Testis (tissue), 3 donors: ENCODE results near the gene ZSCAN23. TPM values are rescaled to one million over a fixed set of nuclear protein-coding genes. Genes with fewer than 3 reads are reported as not detected.
"Not testable (repeated sequence)": the region's sequence is repeated elsewhere in the genome, so short reads cannot be mapped to it uniquely, and the experiment has no call there.

Experiments used
- DNase-seq: peaks from one replicate; pipeline ENCODE4 v3.0.0-alpha.2; 2019
- H3K27ac ChIP-seq, 2 donors: fragments of 200-600 bp; sonication (generic); one replicate each; pipeline ENCODE4 v1.5.1; 2019
- H3K27me3 ChIP-seq: fragments of 200-600 bp; sonication (generic); one replicate; pipeline ENCODE4 v1.5.1; 2019
- H3K36me3 ChIP-seq: fragments of 200-600 bp; sonication (generic); one replicate; pipeline ENCODE4 v1.5.1; 2017; ENCODE audit warnings: low read depth; ENCODE audit errors: missing control alignments
- H3K4me1 ChIP-seq: fragments of 200-600 bp; sonication (generic); one replicate; pipeline ENCODE4 v1.5.1; 2019
- H3K4me3 ChIP-seq, 2 donors: fragments of 200-600 bp; sonication (generic); one replicate each; pipeline ENCODE4 v1.5.1; 2017 to 2019
- H3K9me3 ChIP-seq: fragments of 200-600 bp; sonication (generic); one replicate; pipeline ENCODE4 v1.5.1; 2017
- POLR2A ChIP-seq: fragments of 450-650 bp; IDR thresholded peaks from one replicate; pipeline ENCODE4 v1.6.1; 2017; ENCODE audit warnings: antibody characterized with exemption, mild to moderate bottlenecking, moderate library complexity
- WGBS, 2 donors: methylation state at CpG; one replicate each; pipeline ENCODE4 v1.1.5; 2018; 5-methylcytosine and 5-hydroxymethylcytosine counted together
- intact Hi-C: fragments of 100-400 bp; cut with DNase I; formaldehyde crosslinking; loops from one replicate; pipeline ENCODE4 v1.15.1; 2023; ENCODE audit warnings: low total_unique reads
- polyA plus RNA-seq: library from polyadenylated mRNA; stranded (reverse); fragments of 350-450 nt; fragmentation: Illumina TruSeq; extraction: RNeasy Lipid Tissue Mini Kit (QIAGEN cat#74804); gene quantifications from one replicate; pipeline ENCODE4 v1.2.3, GENCODE V29; 2014; ENCODE audit warnings: low read depth, low replicate concordance; ENCODE audit not compliant: insufficient read depth
- total RNA-seq, 2 donors: library from RNA; depleted of rRNA; stranded (reverse); fragments of >200 nt; gene quantifications; one replicate each; pipeline ENCODE4 v1.2.3, GENCODE V29; 2016
- TF ChIP-seq, protein P1 (sequence below), 3 experiments: fragments of 450-650 bp in 2 of 3; fragments of 200-600 bp in 1 of 3; sonication (generic) in 1 of 3; IDR thresholded peaks; one replicate each; pipeline ENCODE4 v1.5.1; 2016 to 2019; ENCODE audit warnings: antibody characterized with exemption in 3 of 3, mild to moderate bottlenecking in 2 of 3, moderate library complexity in 1 of 3

The ZSCAN23 gene
- total and polyA plus RNA-seq, 3 donors from 2014 or later: 2.4 to 9.1 (median 8.3) TPM

DNA sequence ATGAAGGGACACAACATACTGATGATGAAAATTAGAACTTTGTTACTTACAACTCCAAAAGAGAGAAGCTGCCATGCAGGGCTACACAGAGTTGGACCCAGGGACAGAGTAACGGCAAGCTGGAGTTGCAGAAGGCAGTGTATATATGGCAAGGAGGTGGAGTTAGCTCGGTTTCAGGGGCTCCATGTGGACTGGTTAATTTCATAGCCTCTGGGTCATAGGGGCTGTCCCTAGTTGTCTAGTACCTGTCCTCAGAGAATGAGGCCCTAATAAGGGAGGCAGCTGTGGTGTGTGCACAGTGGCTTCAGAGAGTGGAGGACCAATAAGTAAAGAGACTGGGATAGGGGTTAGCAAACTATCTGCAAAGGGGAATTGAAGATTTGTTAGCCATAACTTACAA, 35.9 kb downstream of the ZSCAN23 start:
- Histone ChIP-seq H3K27me3 (no peaks in the 10 kb centered on the region), H3K9me3 (no peaks in the 10 kb centered on the region), H3K27ac (no peak overlapping the region), H3K36me3 (no peaks in the 10 kb centered on the region), H3K4me3 (no peak overlapping the region), H3K4me1 (no peaks in the 10 kb centered on the region)
- no peak for DNase-seq
- intact Hi-C loops: no loop called here
- TF ChIP-seq, protein P1, sequence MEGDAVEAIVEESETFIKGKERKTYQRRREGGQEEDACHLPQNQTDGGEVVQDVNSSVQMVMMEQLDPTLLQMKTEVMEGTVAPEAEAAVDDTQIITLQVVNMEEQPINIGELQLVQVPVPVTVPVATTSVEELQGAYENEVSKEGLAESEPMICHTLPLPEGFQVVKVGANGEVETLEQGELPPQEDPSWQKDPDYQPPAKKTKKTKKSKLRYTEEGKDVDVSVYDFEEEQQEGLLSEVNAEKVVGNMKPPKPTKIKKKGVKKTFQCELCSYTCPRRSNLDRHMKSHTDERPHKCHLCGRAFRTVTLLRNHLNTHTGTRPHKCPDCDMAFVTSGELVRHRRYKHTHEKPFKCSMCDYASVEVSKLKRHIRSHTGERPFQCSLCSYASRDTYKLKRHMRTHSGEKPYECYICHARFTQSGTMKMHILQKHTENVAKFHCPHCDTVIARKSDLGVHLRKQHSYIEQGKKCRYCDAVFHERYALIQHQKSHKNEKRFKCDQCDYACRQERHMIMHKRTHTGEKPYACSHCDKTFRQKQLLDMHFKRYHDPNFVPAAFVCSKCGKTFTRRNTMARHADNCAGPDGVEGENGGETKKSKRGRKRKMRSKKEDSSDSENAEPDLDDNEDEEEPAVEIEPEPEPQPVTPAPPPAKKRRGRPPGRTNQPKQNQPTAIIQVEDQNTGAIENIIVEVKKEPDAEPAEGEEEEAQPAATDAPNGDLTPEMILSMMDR (IDR thresholded peaks at IDR 0.05): no peak
- no peak for TF ChIP-seq POLR2A
- WGBS, 2 donors: 63 to 66% methylated on average over 2 of the region's 2 CpGs

DNA sequence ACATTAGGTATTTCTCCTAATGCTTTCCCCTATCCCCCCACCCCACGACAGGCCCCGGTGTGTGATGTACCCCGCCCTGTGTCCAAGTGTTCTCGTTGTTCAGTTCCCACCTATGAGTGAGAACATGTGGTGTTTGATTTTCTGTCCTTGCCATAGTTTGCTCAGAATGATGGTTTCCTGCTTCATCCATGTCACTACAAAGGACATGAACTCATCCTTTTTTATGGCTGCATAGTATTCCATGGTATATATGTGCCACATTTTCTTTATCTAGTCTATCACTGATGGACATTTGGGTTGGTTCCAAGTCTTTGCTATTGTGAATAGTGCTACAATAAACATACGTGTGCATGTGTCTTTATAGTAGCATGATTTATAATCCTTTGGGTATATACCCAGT, 39.4 kb downstream of the ZSCAN23 start:
- H3K9me3 ChIP-seq, DNase-seq, H3K27ac ChIP-seq, H3K4me3 ChIP-seq, H3K27me3 ChIP-seq, H3K36me3 ChIP-seq, intact Hi-C loops, H3K4me1 ChIP-seq: not testable (repeated sequence)
- WGBS, 2 donors: 88 to 91% methylated on average over 5 of the region's 5 CpGs

DNA sequence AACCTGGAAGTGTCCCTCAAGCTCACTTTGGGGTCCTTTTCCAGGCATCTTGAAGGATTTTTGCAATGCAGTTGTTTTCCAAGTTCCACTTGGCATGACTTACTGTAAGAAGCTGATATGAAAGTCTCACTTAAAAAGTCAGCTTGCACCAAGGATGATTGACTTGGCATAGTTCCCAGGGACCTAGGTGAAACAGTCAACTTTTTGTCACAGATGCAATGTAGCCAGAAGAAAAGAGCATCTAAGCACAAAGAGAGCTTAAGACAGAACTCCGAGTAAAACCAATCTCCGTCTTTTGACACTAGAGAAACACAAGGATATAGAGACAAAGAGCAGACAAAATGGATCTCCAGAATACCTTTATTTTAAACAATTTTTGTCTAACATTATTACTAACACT, 41.1 kb downstream of the ZSCAN23 start:
- H3K36me3 ChIP-seq: no peaks in the 10 kb centered on the region
- WGBS, 2 donors: 67 to 80% methylated on average over 2 of the region's 2 CpGs
- DNase-seq: no peak
- no peaks in the 10 kb centered on the region for H3K9me3 ChIP-seq
- H3K4me3 ChIP-seq: no peak overlapping the region
- TF ChIP-seq, protein P1 (IDR thresholded peaks at IDR 0.05): no peak
- no peak for TF ChIP-seq POLR2A
- H3K27me3 ChIP-seq: no peaks in the 10 kb centered on the region
- intact Hi-C loops: no loop called here
- no peak overlapping the region for H3K27ac ChIP-seq
- peaks cover 3% of the 10 kb centered on the region for H3K4me1 ChIP-seq

DNA sequence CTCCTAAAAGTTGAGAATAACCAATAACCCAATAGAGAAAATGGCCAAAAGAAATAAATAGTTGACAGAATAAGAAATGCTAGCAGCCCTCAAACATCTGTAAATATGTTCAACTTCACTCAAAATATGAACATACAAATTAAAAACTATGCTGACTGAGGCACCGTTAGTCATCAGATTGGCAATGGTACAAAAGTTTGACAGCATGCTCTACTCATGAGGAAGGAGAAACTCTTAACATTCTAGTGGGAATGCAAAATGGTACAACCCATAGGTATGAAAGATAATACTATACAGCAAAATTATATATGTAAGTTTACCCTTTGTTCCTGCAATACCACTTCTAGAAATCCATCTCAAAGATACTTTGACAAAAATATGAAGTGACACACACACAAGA, 42.1 kb downstream of the ZSCAN23 start:
- WGBS, 2 donors: 80 to 93% methylated on average over 1 of the region's 1 CpG
- H3K4me3 ChIP-seq: no peak overlapping the region
- intact Hi-C loops: no loop called here
- no peak for TF ChIP-seq POLR2A
- TF ChIP-seq, protein P1 (IDR thresholded peaks at IDR 0.05): no peak
- no peaks in the 10 kb centered on the region for H3K9me3 ChIP-seq
- no peaks in the 10 kb centered on the region for H3K36me3 ChIP-seq
- H3K27me3 ChIP-seq: no peaks in the 10 kb centered on the region
- DNase-seq: no peak
- no peak overlapping the region for H3K27ac ChIP-seq
- peaks cover 3% of the 10 kb centered on the region for H3K4me1 ChIP-seq

DNA sequence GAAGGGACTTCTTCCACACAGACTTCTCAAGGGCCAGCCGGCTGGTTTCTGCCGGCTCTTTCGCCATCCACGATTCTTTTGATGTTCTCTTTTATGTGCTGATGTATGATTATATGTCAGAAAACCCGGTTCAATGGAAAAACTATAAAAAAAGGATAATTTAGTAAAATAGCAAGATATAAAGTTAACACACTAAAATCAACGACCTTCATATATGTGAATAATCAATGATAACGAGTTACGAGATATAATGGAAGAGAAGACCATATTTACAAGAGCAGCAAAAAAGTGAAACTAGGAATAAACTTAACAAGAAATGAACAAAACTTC, 43.2 kb downstream of the ZSCAN23 start:
- WGBS, 2 donors: 12 to 21% methylated on average over 8 of the region's 8 CpGs
- no peak for DNase-seq
- Histone ChIP-seq H3K27ac (peak overlapping the region; percentile 57 to 73), H3K4me3 (peak overlapping the region; percentile 78 to 82), H3K36me3 (no peaks in the 10 kb centered on the region), H3K4me1 (peaks cover 3% of the 10 kb centered on the region), H3K9me3 (no peaks in the 10 kb centered on the region), H3K27me3 (no peaks in the 10 kb centered on the region)
- TF ChIP-seq POLR2A: no peak
- TF ChIP-seq, protein P1 (IDR thresholded peaks at IDR 0.05): no peak
- intact Hi-C loops: no loop called here
